ENCODE data around the gene RXRA. TPM values are rescaled to one million over a fixed set of nuclear protein-coding genes. Genes with fewer than 3 reads are reported as not detected.
A peak's percentile ranks its signal among the peaks of the same experiment; 100 is the strongest.

Gene RXRA
- total and polyA plus RNA-seq, 7 donors = 37.7 to 192 (median 139) TPM

DNA sequence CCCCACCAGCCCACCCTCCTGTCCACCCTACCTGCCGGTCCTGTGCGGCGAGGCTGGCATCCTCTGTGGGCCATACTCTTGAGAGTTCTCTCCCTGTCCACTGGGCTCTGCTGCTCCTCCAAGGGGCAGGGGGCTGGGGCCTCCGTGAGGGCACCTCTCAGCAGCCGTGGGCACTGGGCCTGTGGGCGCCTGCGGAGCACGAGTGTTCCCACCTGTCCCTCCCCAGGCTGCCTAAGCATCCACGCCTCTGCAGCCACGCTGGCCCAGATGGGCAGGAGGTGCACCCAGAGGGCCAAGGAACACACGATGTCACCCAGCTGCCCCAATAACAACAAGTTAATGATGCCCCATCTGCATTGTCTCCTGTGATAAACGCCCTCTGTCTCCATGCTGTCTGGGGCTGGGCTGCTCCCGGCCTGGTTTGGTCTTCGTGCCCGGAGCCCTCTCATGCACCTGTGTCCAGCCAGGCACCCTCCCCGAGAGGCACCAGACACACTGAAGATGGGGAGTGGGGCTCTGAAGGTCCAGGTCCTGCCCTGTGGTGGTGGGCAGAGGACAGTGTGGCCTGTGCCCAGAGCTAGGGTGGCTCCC is 114.5 kb downstream of the RXRA start:
- no peaks in the 10 kb centered on the region for H3K27me3 ChIP-seq (ENCODE audit: insufficient read depth in 3 of 3, low read length in 2 of 3)
- peak in 2 of 4 donors; percentile 1 for ATAC-seq
- no peak for TF ChIP-seq CTCF (IDR thresholded peaks at IDR 0.05)
- H3K36me3 ChIP-seq (ENCODE audit: insufficient read depth in 1 of 2, low read depth in 1 of 2) = peaks cover 0 to 15% of the 10 kb centered on the region in 2 donors
- no peak for DNase-seq
- H3K27ac ChIP-seq = peak overlapping the region; percentile 87
- intact Hi-C loops (cut with DNase I) = loop anchor here in 1 of 2 donors (5.0 kb wide), 1 partner anchor 33 kb away; no protein-coding TSS in a partner anchor
- no peaks in the 10 kb centered on the region for H3K9me3 ChIP-seq
- H3K4me3 ChIP-seq = no peak overlapping the region
- peaks cover 66% of the 10 kb centered on the region for H3K4me1 ChIP-seq
- 31 to 57% (median 42%) methylated on average over 16 of the region's 16 CpGs for WGBS, 3 donors

DNA sequence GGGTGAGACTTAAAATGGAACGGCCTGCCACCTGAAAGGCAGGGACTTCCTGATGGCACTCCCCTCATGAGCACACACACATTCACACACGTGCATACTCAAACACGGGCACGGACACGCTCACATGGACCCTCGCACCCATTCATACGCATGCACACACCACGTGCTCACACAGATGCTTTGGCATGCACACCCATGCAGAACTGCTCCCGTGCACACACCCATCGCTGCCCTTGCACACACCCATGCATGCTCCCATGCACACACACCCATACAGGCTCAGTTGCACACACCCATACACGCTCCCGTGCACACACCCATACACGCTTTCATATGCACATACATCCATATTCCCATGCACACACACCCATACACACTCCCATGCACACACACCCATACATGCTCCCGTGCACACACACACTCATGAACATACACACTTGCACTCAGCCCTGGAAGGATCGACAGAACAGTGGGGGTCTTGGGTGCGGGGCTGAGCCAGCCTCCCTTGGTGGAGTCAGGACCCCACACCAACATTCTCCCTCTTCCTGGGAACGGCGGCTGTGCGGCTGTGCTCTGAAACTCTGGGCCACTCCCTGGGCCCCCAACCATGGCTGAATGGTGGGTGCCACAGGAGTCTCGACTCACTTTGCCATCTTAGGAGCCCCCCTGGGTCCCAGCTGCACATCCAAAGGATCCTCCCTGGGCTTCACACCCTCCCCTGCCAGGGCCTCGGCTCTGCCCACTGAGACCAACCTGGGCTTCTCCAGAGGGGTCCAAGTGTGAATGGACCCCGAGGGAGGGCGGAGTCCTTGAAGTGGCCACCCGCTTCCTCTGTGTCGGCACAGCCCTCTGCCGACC is 115.2 kb downstream of the RXRA start:
- WGBS, 3 donors = 37 to 56% (median 44%) methylated on average over 26 of the region's 26 CpGs
- intact Hi-C loops (cut with DNase I) = loop anchor here (2.0 to 5.0 kb wide), 3 partner anchors 34 to 271 kb away; no protein-coding TSS in a partner anchor
- no peaks in the 10 kb centered on the region for H3K27me3 ChIP-seq (ENCODE audit: insufficient read depth in 3 of 3, low read length in 2 of 3)
- no peak overlapping the region for H3K4me3 ChIP-seq
- DNase-seq (no peak), ATAC-seq (peak in 2 of 4 donors; percentile 1 to 6)
- H3K36me3 ChIP-seq (ENCODE audit: insufficient read depth in 1 of 2, low read depth in 1 of 2) = peaks cover 0 to 8% of the 10 kb centered on the region in 2 donors
- H3K9me3 ChIP-seq = no peaks in the 10 kb centered on the region
- TF ChIP-seq CTCF (IDR thresholded peaks at IDR 0.05) = no peak
- no peak overlapping the region for H3K27ac ChIP-seq
- H3K4me1 ChIP-seq = peaks cover 59% of the 10 kb centered on the region

DNA sequence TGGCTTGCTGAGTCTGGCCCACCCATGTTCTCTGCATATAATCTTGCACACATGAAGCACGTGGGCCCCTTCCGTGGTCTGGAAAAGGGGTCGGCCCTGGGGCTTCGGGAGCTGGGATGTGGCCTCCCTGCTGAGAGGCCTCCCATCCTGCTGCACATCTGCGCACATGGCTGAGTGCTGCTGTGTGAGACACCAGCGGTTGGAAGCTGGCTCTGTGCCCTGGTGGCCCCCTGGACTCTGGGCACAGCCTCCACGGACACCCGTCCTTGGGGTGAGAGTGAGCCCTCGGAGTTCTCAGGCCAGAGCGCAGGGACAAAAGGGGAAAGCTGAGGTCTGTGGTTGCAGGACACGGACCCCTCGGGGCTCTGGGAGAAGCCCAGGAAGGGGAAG is 115.8 kb downstream of the RXRA start:
- peaks cover 53% of the 10 kb centered on the region for H3K4me1 ChIP-seq
- no peak overlapping the region for H3K27ac ChIP-seq
- 6 to 11% (median 8%) methylated on average over 12 of the region's 12 CpGs for WGBS, 3 donors
- no peak overlapping the region for H3K4me3 ChIP-seq
- peak in 1 of 4 donors; percentile 1 for ATAC-seq
- H3K27me3 ChIP-seq (ENCODE audit: insufficient read depth in 3 of 3, low read length in 2 of 3) = no peaks in the 10 kb centered on the region
- H3K36me3 ChIP-seq (ENCODE audit: insufficient read depth in 1 of 2, low read depth in 1 of 2) = peaks cover 0 to 1% of the 10 kb centered on the region in 2 donors
- no peak for TF ChIP-seq CTCF (IDR thresholded peaks at IDR 0.05)
- peak in 1 of 2 donors; percentile 72 for DNase-seq
- intact Hi-C loops (cut with DNase I) = loop anchor here (2.0 to 5.0 kb wide), 3 partner anchors 35 to 271 kb away; no protein-coding TSS in a partner anchor
- H3K9me3 ChIP-seq = no peaks in the 10 kb centered on the region

- H3K36me3 ChIP-seq (ENCODE audit: insufficient read depth in 1 of 2, low read depth in 1 of 2) = no peaks in the 10 kb centered on the region
- H3K27ac ChIP-seq = no peak overlapping the region
- WGBS, 3 donors = 19 to 21% (median 21%) methylated on average over 21 of the region's 21 CpGs
- ATAC-seq = peak in 3 of 4 donors; percentile 1 to 5 (median 3)
- DNase-seq = peak in 1 of 2 donors; percentile 68
- no peak for TF ChIP-seq CTCF (IDR thresholded peaks at IDR 0.05)
- peaks cover 47% of the 10 kb centered on the region for H3K4me1 ChIP-seq
- H3K9me3 ChIP-seq = no peaks in the 10 kb centered on the region
- intact Hi-C loops (cut with DNase I) = loop anchor here (2.0 to 5.0 kb wide), 3 partner anchors 35 to 272 kb away; no protein-coding TSS in a partner anchor
- H3K27me3 ChIP-seq (ENCODE audit: insufficient read depth in 3 of 3, low read length in 2 of 3) = no peaks in the 10 kb centered on the region
- no peak overlapping the region for H3K4me3 ChIP-seq
These were observed 116.4 kb downstream of the RXRA start for GRCh38 chr9:134442486-134443173.

Measured in psoas muscle (tissue), 8 donors.